OCI-LY7 (cell line): Measurements from ENCODE around the gene BCL2L12. TPM values are rescaled to one million over a fixed set of nuclear protein-coding genes. Genes with fewer than 3 reads are reported as not detected.
A peak's percentile ranks its signal among the peaks of the same experiment; 100 is the strongest.

Source experiments
- BruUV-seq: library from RNA; stranded (reverse); fragments of 400-500 nt; replicated peaks from 2 replicates; lab custom pipeline; 2021; lab: Mats Ljungman, UMichigan
- CTCF ChIA-PET: fragments of 300-600 bp; sonication (Branson Sonifier 250); formaldehyde crosslinking; loops from one replicate; lab custom pipeline; 2022; ENCODE audit warnings: antibody characterized with exemption; ENCODE audit not compliant: unreplicated experiment; lab: Charles Lee
- POLR2A ChIA-PET: fragments of 300-600 bp; sonication (Branson Sonifier 250); formaldehyde crosslinking; loops from one replicate; lab custom pipeline; 2022; ENCODE audit warnings: antibody characterized with exemption; lab: Charles Lee
- DNase-seq: peaks from one replicate; pipeline ENCODE4 v3.0.0-alpha.2; 2015; ENCODE audit warnings: low spot score
- H2AFZ ChIP-seq: fragments of 200-600 bp; sonication (generic), shearing (Covaris generic); 2 replicates; pipeline ENCODE4 v1.6.1; 2014; ENCODE audit warnings: mild to moderate bottlenecking, antibody characterized with exemption, low read length, moderate library complexity
- H3K27ac ChIP-seq: fragments of 200-600 bp; sonication (generic); 2 replicates; pipeline ENCODE4 v1.5.1; 2014; ENCODE audit warnings: mixed run types, low read depth, mild to moderate bottlenecking, moderate library complexity, low read length, inconsistent platforms; ENCODE audit not compliant: poor library complexity, severe bottlenecking
- H3K36me3 ChIP-seq: fragments of 200-600 bp; sonication (generic); 2 replicates; pipeline ENCODE4 v1.6.1; 2014; ENCODE audit warnings: mild to moderate bottlenecking, antibody characterized with exemption, low read length, moderate library complexity, mixed read lengths; ENCODE audit not compliant: insufficient read depth
- H3K4me1 ChIP-seq: fragments of 200-600 bp; sonication (generic); 2 replicates; pipeline ENCODE4 v1.5.1; 2014; ENCODE audit warnings: mild to moderate bottlenecking, low read length; ENCODE audit not compliant: insufficient read depth, poor library complexity, severe bottlenecking
- H3K4me2 ChIP-seq: fragments of 200-600 bp; sonication (generic); 2 replicates; pipeline ENCODE4 v1.6.1; 2014; ENCODE audit warnings: mild to moderate bottlenecking, low read length
- H3K4me3 ChIP-seq: fragments of 200-600 bp; sonication (generic); 2 replicates; pipeline ENCODE4 v1.5.1; 2014; ENCODE audit warnings: mild to moderate bottlenecking, low read depth, low read length; ENCODE audit not compliant: poor library complexity, severe bottlenecking
- H3K79me2 ChIP-seq: fragments of 200-600 bp; sonication (generic); 2 replicates; pipeline ENCODE4 v1.6.1; 2016; ENCODE audit warnings: low read depth, mild to moderate bottlenecking, low read length, moderate library complexity, mixed read lengths; ENCODE audit not compliant: insufficient read depth
- H3K9me2 ChIP-seq: fragments of 200-600 bp; sonication (generic); 2 replicates; pipeline ENCODE4 v1.6.1; 2016; ENCODE audit warnings: mild to moderate bottlenecking, low read length, mixed read lengths; ENCODE audit not compliant: insufficient read depth
- H3K9me3 ChIP-seq: fragments of 200-600 bp; sonication (generic); 2 replicates; pipeline ENCODE4 v1.6.1; 2014; ENCODE audit warnings: mild to moderate bottlenecking, mixed run types, low read length, mixed read lengths
- H4K20me1 ChIP-seq: fragments of 200-600 bp; sonication (generic); 2 replicates; pipeline ENCODE4 v1.6.1; 2014; ENCODE audit warnings: mild to moderate bottlenecking, antibody characterized with exemption, low read length, moderate library complexity, mixed read lengths; ENCODE audit not compliant: insufficient read depth
- CTCF ChIP-seq: fragments of 200-600 bp; sonication (generic); conservative IDR thresholded peaks from 2 replicates; pipeline ENCODE4 v1.5.1; 2014; ENCODE audit warnings: mild to moderate bottlenecking, antibody characterized with exemption, low read length, moderate library complexity, mixed read lengths
- EZH2phosphoT487 ChIP-seq: fragments of 200-600 bp; sonication (generic); IDR thresholded peaks from 2 replicates; pipeline ENCODE4 v1.6.1; 2018; ENCODE audit warnings: low read depth, borderline replicate concordance, mild to moderate bottlenecking, mixed run types, antibody characterized with exemption, low read length, moderate library complexity, mixed read lengths
- intact Hi-C: fragments of 100-400 bp; cut with micrococcal nuclease; formaldehyde crosslinking; loops from one replicate; pipeline ENCODE4 v1.10.0; 2022; ENCODE audit not compliant: unreplicated experiment
- total RNA-seq, 2 experiments: library from RNA; depleted of rRNA in 1 of 2; stranded (reverse); fragments of >200 nt in 1 of 2; shearing (Covaris generic) in 1 of 2; gene quantifications; 2 replicates each; pipeline ENCODE4 v1.2.3, GENCODE V29; 2014 to 2022

BCL2L12 gene
- total RNA-seq, 2 experiments from 2014 or later: 38.9 to 65.4 TPM

DNA sequence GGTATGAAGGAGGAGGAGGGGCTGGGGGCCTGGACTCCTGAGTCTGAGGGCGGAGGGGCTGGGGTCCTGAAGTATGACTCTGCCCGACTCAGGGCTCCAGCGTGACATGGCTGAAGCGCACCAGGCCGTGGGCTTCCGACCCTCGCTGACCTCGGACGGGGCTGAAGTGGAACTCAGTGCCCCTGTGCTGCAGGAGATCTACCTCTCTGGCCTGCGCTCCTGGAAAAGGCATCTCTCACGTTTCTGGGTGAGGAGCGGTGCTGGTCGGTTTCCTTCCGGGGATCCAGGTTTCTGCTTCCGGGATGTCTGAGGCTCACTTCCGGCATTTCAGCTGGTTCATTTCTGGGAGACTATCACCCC is 26.4 kb downstream of the BCL2L12 start:
- Histone ChIP-seq H3K79me2 (no peaks in the 10 kb centered on the region), H3K4me2 (no peak overlapping the region), H3K27ac (no peak overlapping the region), H3K4me3 (no peak overlapping the region), H3K4me1 (peaks cover 5% of the 10 kb centered on the region), H3K9me3 (no peaks in the 10 kb centered on the region), H3K36me3 (peaks cover 40% of the 10 kb centered on the region), H3K9me2 (no peaks in the 10 kb centered on the region), H2AFZ (peak overlapping the region; percentile 37; the same call in 1 of the 2 replicates), H4K20me1 (no peaks in the 10 kb centered on the region)
- DNase-seq: no peak
- TF ChIP-seq EZH2phosphoT487 (no peak), CTCF (no peak)
- POLR2A ChIA-PET: interaction anchor here (0.6 kb wide), 1 partner anchor 119 kb away, joined by 4 read pairs; no protein-coding TSS in a partner anchor
- no TSS peak for BruUV-seq
- CTCF ChIA-PET: no interaction called here
- intact Hi-C loops: no loop called here

DNA sequence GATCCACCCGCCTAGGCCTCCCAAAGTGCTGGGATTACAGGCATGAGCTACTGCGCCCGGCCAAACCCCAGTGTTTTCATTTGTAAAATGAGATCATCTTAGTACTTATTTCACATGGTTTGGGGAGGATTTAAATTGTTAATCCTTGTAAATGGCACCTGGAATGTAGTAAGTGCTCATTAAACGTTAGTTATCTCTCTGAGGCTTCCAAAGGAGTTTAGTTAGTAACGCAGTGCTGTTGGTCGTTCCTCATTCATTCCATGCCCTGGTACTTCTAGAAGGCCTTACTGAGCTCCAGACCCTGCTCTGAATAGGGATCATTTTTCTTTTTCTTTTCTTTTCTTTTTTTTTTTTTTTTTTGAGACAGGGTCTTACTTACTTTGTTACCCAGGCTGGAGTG is 30.4 kb downstream of the BCL2L12 start:
- Histone ChIP-seq H3K4me2 (no peak overlapping the region), H3K79me2 (no peaks in the 10 kb centered on the region), H3K36me3 (peaks cover under 1% of the 10 kb centered on the region; the same call in 1 of the 2 replicates), H3K9me3 (no peaks in the 10 kb centered on the region), H2AFZ (no peak overlapping the region), H4K20me1 (no peaks in the 10 kb centered on the region), H3K27ac (no peak overlapping the region), H3K4me1 (peaks cover 5% of the 10 kb centered on the region), H3K9me2 (no peaks in the 10 kb centered on the region), H3K4me3 (no peak overlapping the region)
- TF ChIP-seq EZH2phosphoT487 (no peak), CTCF (no peak)
- ChIA-PET CTCF (no interaction called here), POLR2A (no interaction called here)
- no peak for DNase-seq
- intact Hi-C loops: no loop called here
- no TSS peak for BruUV-seq

- ChIA-PET CTCF (no interaction called here), POLR2A (no interaction called here)
- Histone ChIP-seq H2AFZ (no peak overlapping the region), H3K9me3 (no peaks in the 10 kb centered on the region), H3K4me1 (peaks cover 5% of the 10 kb centered on the region), H3K4me2 (no peak overlapping the region), H3K4me3 (no peak overlapping the region), H3K79me2 (no peaks in the 10 kb centered on the region), H3K27ac (no peak overlapping the region), H3K9me2 (no peaks in the 10 kb centered on the region), H3K36me3 (no peaks in the 10 kb centered on the region), H4K20me1 (no peaks in the 10 kb centered on the region)
- no TSS peak for BruUV-seq
- no peak for DNase-seq
- TF ChIP-seq EZH2phosphoT487 (no peak), CTCF (no peak)
- intact Hi-C loops: no loop called here
Observed at GRCh38 chr19:49696865-49697264, 31.1 kb downstream of the BCL2L12 start.
